ENCODE results near the gene NPR3. TPM values are rescaled to one million over a fixed set of nuclear protein-coding genes. Genes with fewer than 3 reads are reported as not detected.

NPR3 gene
- total and polyA plus RNA-seq, 2 experiments from 2014 or later, result 0.07 to 0.15 TPM

- Histone ChIP-seq H4K20me1 (replicated peaks; ENCODE audit: insufficient read depth) (no peaks in the 10 kb centered on the region), H3F3A (replicated peaks; ENCODE audit: low read depth) (no peaks in the 10 kb centered on the region), H3K27me3 (ENCODE audit: insufficient read depth) (no peaks in the 10 kb centered on the region), H3K79me2 (replicated peaks; ENCODE audit: insufficient read depth) (no peaks in the 10 kb centered on the region), H2AFZ (peak overlapping the region; percentile 33; the same call in 1 of the 2 replicates), H3K4me3 (no peak overlapping the region), H3K9me2 (ENCODE audit: insufficient read depth) (no peaks in the 10 kb centered on the region), H3K4me1 (ENCODE audit: insufficient read depth) (no peaks in the 10 kb centered on the region), H3K36me3 (ENCODE audit: insufficient read depth) (no peaks in the 10 kb centered on the region), H3K4me2 (no peak overlapping the region), H3K27ac (ENCODE audit: low read depth) (no peak overlapping the region)
- H3K27me3 Mint-ChIP-seq (ENCODE audit: insufficient read depth, low read depth, poor library complexity), result peaks cover 6% of the 10 kb centered on the region
- ATAC-seq (no peak), DNase-seq (ENCODE audit: low spot score) (peak; percentile 9)
- H3K4me1 Mint-ChIP-seq, result peaks cover 6% of the 10 kb centered on the region; the same call in 2 of the 3 replicates
- TF ChIP-seq JUNB (IDR thresholded peaks at IDR 0.05; ENCODE audit: unreplicated experiment) (no peak), ZNF114 (CRISPR knock-in tag; IDR thresholded peaks at IDR 0.05) (no peak), REST (IDR thresholded peaks at IDR 0.05; ENCODE audit: unreplicated experiment) (no peak), NANOG (IDR thresholded peaks at IDR 0.05; ENCODE audit: borderline replicate concordance) (no peak)
- TF ChIP-seq, protein P1, sequence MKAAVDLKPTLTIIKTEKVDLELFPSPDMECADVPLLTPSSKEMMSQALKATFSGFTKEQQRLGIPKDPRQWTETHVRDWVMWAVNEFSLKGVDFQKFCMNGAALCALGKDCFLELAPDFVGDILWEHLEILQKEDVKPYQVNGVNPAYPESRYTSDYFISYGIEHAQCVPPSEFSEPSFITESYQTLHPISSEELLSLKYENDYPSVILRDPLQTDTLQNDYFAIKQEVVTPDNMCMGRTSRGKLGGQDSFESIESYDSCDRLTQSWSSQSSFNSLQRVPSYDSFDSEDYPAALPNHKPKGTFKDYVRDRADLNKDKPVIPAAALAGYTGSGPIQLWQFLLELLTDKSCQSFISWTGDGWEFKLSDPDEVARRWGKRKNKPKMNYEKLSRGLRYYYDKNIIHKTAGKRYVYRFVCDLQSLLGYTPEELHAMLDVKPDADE (IDR thresholded peaks at IDR 0.05), result no peak
- peak overlapping the region; percentile 86 for H3K27ac Mint-ChIP-seq
- no peak overlapping the region for H3K4me3 Mint-ChIP-seq
- no peaks in the 10 kb centered on the region for H3K36me3 Mint-ChIP-seq (ENCODE audit: low read depth)
- peaks cover 14% of the 10 kb centered on the region; the same call in 2 of the 3 replicates for H3K9me3 Mint-ChIP-seq
Observed at GRCh38 chr5:32760091-32760509, 49.0 kb downstream of the NPR3 start.

- DNase-seq (ENCODE audit: low spot score), result no peak
- Mint-ChIP-seq H3K36me3 (ENCODE audit: low read depth) (no peaks in the 10 kb centered on the region), H3K27ac (no peak overlapping the region), H3K4me1 (peaks cover 3% of the 10 kb centered on the region; the same call in 2 of the 3 replicates), H3K4me3 (no peak overlapping the region), H3K9me3 (peaks cover 7% of the 10 kb centered on the region; the same call in 2 of the 3 replicates), H3K27me3 (ENCODE audit: insufficient read depth, low read depth, poor library complexity) (peaks cover 7% of the 10 kb centered on the region)
- Histone ChIP-seq H3K4me1 (ENCODE audit: insufficient read depth) (no peaks in the 10 kb centered on the region), H3K4me2 (no peak overlapping the region), H3F3A (replicated peaks; ENCODE audit: low read depth) (no peaks in the 10 kb centered on the region), H3K36me3 (ENCODE audit: insufficient read depth) (no peaks in the 10 kb centered on the region), H3K27ac (ENCODE audit: low read depth) (no peak overlapping the region), H3K4me3 (no peak overlapping the region), H4K20me1 (replicated peaks; ENCODE audit: insufficient read depth) (no peaks in the 10 kb centered on the region), H3K27me3 (ENCODE audit: insufficient read depth) (no peaks in the 10 kb centered on the region), H2AFZ (no peak overlapping the region), H3K79me2 (replicated peaks; ENCODE audit: insufficient read depth) (no peaks in the 10 kb centered on the region), H3K9me2 (ENCODE audit: insufficient read depth) (peaks cover 5% of the 10 kb centered on the region; the same call in 1 of the 2 replicates)
- ATAC-seq, result no peak
- TF ChIP-seq NANOG (IDR thresholded peaks at IDR 0.05; ENCODE audit: borderline replicate concordance) (no peak), STAT1 (IDR thresholded peaks at IDR 0.05; ENCODE audit: unreplicated experiment) (no peak), JUNB (IDR thresholded peaks at IDR 0.05; ENCODE audit: unreplicated experiment) (no peak), CREB1 (CRISPR knock-in tag; IDR thresholded peaks at IDR 0.05; ENCODE audit: low read depth) (no peak), ZNF114 (CRISPR knock-in tag; IDR thresholded peaks at IDR 0.05) (no peak), POLR2AphosphoS5 (IDR thresholded peaks at IDR 0.05; ENCODE audit: low read depth) (no peak)
- TF ChIP-seq, protein P1 (IDR thresholded peaks at IDR 0.05), result no peak
- TF ChIP-seq, protein P2, sequence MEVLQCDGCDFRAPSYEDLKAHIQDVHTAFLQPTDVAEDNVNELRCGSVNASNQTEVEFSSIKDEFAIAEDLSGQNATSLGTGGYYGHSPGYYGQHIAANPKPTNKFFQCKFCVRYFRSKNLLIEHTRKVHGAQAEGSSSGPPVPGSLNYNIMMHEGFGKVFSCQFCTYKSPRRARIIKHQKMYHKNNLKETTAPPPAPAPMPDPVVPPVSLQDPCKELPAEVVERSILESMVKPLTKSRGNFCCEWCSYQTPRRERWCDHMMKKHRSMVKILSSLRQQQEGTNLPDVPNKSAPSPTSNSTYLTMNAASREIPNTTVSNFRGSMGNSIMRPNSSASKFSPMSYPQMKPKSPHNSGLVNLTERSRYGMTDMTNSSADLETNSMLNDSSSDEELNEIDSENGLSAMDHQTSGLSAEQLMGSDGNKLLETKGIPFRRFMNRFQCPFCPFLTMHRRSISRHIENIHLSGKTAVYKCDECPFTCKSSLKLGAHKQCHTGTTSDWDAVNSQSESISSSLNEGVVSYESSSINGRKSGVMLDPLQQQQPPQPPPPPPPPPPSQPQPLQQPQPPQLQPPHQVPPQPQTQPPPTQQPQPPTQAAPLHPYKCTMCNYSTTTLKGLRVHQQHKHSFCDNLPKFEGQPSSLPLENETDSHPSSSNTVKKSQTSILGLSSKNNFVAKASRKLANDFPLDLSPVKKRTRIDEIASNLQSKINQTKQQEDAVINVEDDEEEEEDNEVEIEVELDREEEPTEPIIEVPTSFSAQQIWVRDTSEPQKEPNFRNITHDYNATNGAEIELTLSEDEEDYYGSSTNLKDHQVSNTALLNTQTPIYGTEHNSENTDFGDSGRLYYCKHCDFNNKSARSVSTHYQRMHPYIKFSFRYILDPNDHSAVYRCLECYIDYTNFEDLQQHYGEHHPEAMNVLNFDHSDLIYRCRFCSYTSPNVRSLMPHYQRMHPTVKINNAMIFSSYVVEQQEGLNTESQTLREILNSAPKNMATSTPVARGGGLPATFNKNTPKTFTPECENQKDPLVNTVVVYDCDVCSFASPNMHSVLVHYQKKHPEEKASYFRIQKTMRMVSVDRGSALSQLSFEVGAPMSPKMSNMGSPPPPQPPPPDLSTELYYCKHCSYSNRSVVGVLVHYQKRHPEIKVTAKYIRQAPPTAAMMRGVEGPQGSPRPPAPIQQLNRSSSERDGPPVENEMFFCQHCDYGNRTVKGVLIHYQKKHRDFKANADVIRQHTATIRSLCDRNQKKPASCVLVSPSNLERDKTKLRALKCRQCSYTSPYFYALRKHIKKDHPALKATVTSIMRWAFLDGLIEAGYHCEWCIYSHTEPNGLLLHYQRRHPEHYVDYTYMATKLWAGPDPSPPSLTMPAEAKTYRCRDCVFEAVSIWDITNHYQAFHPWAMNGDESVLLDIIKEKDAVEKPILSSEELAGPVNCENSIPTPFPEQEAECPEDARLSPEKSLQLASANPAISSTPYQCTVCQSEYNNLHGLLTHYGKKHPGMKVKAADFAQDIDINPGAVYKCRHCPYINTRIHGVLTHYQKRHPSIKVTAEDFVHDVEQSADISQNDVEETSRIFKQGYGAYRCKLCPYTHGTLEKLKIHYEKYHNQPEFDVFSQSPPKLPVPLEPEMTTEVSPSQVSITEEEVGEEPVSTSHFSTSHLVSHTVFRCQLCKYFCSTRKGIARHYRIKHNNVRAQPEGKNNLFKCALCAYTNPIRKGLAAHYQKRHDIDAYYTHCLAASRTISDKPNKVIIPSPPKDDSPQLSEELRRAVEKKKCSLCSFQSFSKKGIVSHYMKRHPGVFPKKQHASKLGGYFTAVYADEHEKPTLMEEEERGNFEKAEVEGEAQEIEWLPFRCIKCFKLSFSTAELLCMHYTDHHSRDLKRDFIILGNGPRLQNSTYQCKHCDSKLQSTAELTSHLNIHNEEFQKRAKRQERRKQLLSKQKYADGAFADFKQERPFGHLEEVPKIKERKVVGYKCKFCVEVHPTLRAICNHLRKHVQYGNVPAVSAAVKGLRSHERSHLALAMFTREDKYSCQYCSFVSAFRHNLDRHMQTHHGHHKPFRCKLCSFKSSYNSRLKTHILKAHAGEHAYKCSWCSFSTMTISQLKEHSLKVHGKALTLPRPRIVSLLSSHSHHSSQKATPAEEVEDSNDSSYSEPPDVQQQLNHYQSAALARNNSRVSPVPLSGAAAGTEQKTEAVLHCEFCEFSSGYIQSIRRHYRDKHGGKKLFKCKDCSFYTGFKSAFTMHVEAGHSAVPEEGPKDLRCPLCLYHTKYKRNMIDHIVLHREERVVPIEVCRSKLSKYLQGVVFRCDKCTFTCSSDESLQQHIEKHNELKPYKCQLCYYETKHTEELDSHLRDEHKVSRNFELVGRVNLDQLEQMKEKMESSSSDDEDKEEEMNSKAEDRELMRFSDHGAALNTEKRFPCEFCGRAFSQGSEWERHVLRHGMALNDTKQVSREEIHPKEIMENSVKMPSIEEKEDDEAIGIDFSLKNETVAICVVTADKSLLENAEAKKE (CRISPR knock-in tag; IDR thresholded peaks at IDR 0.05), result no peak
Observed at GRCh38 chr5:32765266-32765665, 54.1 kb downstream of the NPR3 start.

Data from GM23338 (cell line).